ENCODE results near the gene SLC28A3. TPM values are rescaled to one million over a fixed set of nuclear protein-coding genes. Genes with fewer than 3 reads are reported as not detected.

Gene SLC28A3
- total and polyA plus RNA-seq, 12 donors: under 0.01 to 0.40 (median 0.04) TPM; not detected in 9

GRCh38 chr9:84337252-84337651 lies 3.3 kb downstream of the SLC28A3 start:
- intact Hi-C loops (cut with DNase I): no loop called here
- WGBS, 4 donors: 88 to 98% (median 94%) methylated on average over 8 of the region's 8 CpGs
- no peaks in the 10 kb centered on the region for H3K27me3 ChIP-seq
- H3K9me3 ChIP-seq (replicated peaks in 1 of 3): no peaks in the 10 kb centered on the region
- no peaks in the 10 kb centered on the region for H3K36me3 ChIP-seq (replicated peaks in 1 of 2)
- no peaks in the 10 kb centered on the region for H3K4me1 ChIP-seq (replicated peaks in 1 of 2)
- no peak for DNase-seq
- H3K4me3 ChIP-seq: no peak overlapping the region
- TF ChIP-seq POLR2A (IDR thresholded peaks at IDR 0.05) (no peak), CTCF (IDR thresholded peaks at IDR 0.05) (no peak)
- H3K27ac ChIP-seq: no peak overlapping the region

GRCh38 chr9:84331119-84331809 lies 9.3 kb downstream of the SLC28A3 start:
- Histone ChIP-seq H3K27me3 (no peaks in the 10 kb centered on the region), H3K4me1 (replicated peaks in 1 of 2) (no peaks in the 10 kb centered on the region), H3K36me3 (replicated peaks in 1 of 2) (no peaks in the 10 kb centered on the region), H3K27ac (no peak overlapping the region), H3K9me3 (replicated peaks in 1 of 3) (no peaks in the 10 kb centered on the region), H3K4me3 (no peak overlapping the region)
- WGBS, 4 donors: 71 to 89% (median 77%) methylated on average over 5 of the region's 5 CpGs
- TF ChIP-seq POLR2A (IDR thresholded peaks at IDR 0.05): no peak
- TF ChIP-seq CTCF (IDR thresholded peaks at IDR 0.05): no peak
- DNase-seq: no peak
- intact Hi-C loops (cut with DNase I): no loop called here

GRCh38 chr9:84330246-84330645 lies 10.3 kb downstream of the SLC28A3 start:
- WGBS, 4 donors: 91 to 97% (median 92%) methylated on average over 1 of the region's 1 CpG
- Histone ChIP-seq H3K36me3 (replicated peaks in 1 of 2) (no peaks in the 10 kb centered on the region), H3K4me3 (no peak overlapping the region), H3K27ac (no peak overlapping the region), H3K9me3 (replicated peaks in 1 of 3) (no peaks in the 10 kb centered on the region), H3K4me1 (replicated peaks in 1 of 2) (no peaks in the 10 kb centered on the region), H3K27me3 (no peaks in the 10 kb centered on the region)
- DNase-seq: no peak
- intact Hi-C loops (cut with DNase I): no loop called here
- TF ChIP-seq CTCF (IDR thresholded peaks at IDR 0.05): no peak
- TF ChIP-seq POLR2A (IDR thresholded peaks at IDR 0.05): no peak

GRCh38 chr9:84327184-84327583 lies 13.4 kb downstream of the SLC28A3 start:
- no peaks in the 10 kb centered on the region for H3K27me3 ChIP-seq
- no peak overlapping the region for H3K27ac ChIP-seq

More at GRCh38 chr9:84327184-84327583, 13.4 kb downstream of the SLC28A3 start:
- no peak for TF ChIP-seq CTCF (IDR thresholded peaks at IDR 0.05)
- no peak for TF ChIP-seq POLR2A (IDR thresholded peaks at IDR 0.05)
- no peak overlapping the region for H3K4me3 ChIP-seq
- intact Hi-C loops (cut with DNase I): no loop called here
- 70 to 85% (median 83%) methylated on average over 3 of the region's 3 CpGs for WGBS, 4 donors
- DNase-seq: no peak
- no peaks in the 10 kb centered on the region for H3K4me1 ChIP-seq (replicated peaks in 1 of 2)
- H3K36me3 ChIP-seq (replicated peaks in 1 of 2): no peaks in the 10 kb centered on the region
- H3K9me3 ChIP-seq (replicated peaks in 1 of 3): no peaks in the 10 kb centered on the region
